HCT116 (cell line): ENCODE results near the gene FARP1.

Source experiments
- MAX ChIP-seq: IDR thresholded peaks from 2 replicates; pipeline ENCODE4 v1.6.1; 2012
- POLR2A ChIP-seq: IDR thresholded peaks from 2 replicates; pipeline ENCODE4 v1.7.0; 2011; ENCODE audit warnings: borderline replicate concordance; ENCODE audit not compliant: insufficient read depth, insufficient read length; ENCODE audit errors: extremely low read depth
- SIN3A ChIP-seq: IDR thresholded peaks from 2 replicates; pipeline ENCODE4 v1.6.1; 2012; ENCODE audit warnings: low read depth
- ZNF274 ChIP-seq: fragments of 200-500 bp; sonication (Bioruptor generic); IDR thresholded peaks from 2 replicates; pipeline ENCODE4 v1.6.1; 2014; ENCODE audit warnings: mild to moderate bottlenecking, low read depth, low read length, inconsistent platforms
- TF ChIP-seq, protein P1 (sequence below), 3 experiments: fragments of 200-600 bp in 1 of 3; sonication (generic) in 1 of 3; IDR thresholded peaks in 2 of 3; conservative IDR thresholded peaks in 1 of 3; 2 replicates each; pipeline ENCODE4 v1.5.1; 2012 to 2017; ENCODE audit warnings: low read depth in 2 of 3, low read length in 2 of 3, antibody characterized with exemption in 1 of 3, borderline replicate concordance in 1 of 3, control low read depth in 1 of 3, mild to moderate bottlenecking in 1 of 3, mixed read lengths in 1 of 3, mixed run types in 1 of 3, moderate library complexity in 1 of 3; ENCODE audit not compliant: insufficient read depth in 1 of 3

- TF ChIP-seq MAX (no peak), POLR2A (no peak), ZNF274 (no peak), SIN3A (no peak)
- TF ChIP-seq, protein P1, sequence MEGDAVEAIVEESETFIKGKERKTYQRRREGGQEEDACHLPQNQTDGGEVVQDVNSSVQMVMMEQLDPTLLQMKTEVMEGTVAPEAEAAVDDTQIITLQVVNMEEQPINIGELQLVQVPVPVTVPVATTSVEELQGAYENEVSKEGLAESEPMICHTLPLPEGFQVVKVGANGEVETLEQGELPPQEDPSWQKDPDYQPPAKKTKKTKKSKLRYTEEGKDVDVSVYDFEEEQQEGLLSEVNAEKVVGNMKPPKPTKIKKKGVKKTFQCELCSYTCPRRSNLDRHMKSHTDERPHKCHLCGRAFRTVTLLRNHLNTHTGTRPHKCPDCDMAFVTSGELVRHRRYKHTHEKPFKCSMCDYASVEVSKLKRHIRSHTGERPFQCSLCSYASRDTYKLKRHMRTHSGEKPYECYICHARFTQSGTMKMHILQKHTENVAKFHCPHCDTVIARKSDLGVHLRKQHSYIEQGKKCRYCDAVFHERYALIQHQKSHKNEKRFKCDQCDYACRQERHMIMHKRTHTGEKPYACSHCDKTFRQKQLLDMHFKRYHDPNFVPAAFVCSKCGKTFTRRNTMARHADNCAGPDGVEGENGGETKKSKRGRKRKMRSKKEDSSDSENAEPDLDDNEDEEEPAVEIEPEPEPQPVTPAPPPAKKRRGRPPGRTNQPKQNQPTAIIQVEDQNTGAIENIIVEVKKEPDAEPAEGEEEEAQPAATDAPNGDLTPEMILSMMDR (IDR thresholded peaks at IDR 0.05 in 2 of 3, conservative IDR thresholded peaks at IDR 0.05 in 1 of 3; ENCODE audit: borderline replicate concordance in 1 of 3, insufficient read depth in 1 of 3, low read depth in 2 of 3, low read length in 2 of 3), result no peak
Observed at GRCh38 chr13:98278068-98278724, 135.3 kb downstream of the FARP1 start.
